Measurements from ENCODE around the gene CD58.

Gene CD58

GRCh38 chr1:116465845-116466685 is 104.8 kb downstream of the CD58 start:
- DNase-seq: no peak

GRCh38 chr1:116465477-116465844 is 105.4 kb downstream of the CD58 start:
- DNase-seq: no peak
